Parathyroid adenoma (tissue), 2 donors: ENCODE measurements around the gene SYNGR2.

Experiments
- H2AFZ ChIP-seq: fragments of 300-600 bp; sonication (generic); one replicate; pipeline ENCODE4 v1.7.0; 2017; ENCODE audit warnings: antibody characterized with exemption, mild to moderate bottlenecking
- H3K27ac ChIP-seq: fragments of 300-600 bp; sonication (generic); one replicate; pipeline ENCODE4 v1.7.0; 2017
- H3K27me3 ChIP-seq: fragments of 300-600 bp; sonication (generic); one replicate; pipeline ENCODE4 v1.7.0; 2017; ENCODE audit warnings: low read length; ENCODE audit not compliant: control insufficient read depth, insufficient read depth
- H3K36me3 ChIP-seq: fragments of 300-600 bp; sonication (generic); one replicate; pipeline ENCODE4 v1.7.0; 2017; ENCODE audit warnings: low read length; ENCODE audit not compliant: control insufficient read depth, insufficient read depth
- H3K4me1 ChIP-seq: fragments of 300-600 bp; sonication (generic); one replicate; pipeline ENCODE4 v1.7.0; 2017; ENCODE audit warnings: control low read depth
- H3K4me2 ChIP-seq: fragments of 300-600 bp; sonication (generic); one replicate; pipeline ENCODE4 v1.7.0; 2017; ENCODE audit warnings: low read length
- H3K4me3 ChIP-seq: fragments of 300-600 bp; sonication (generic); one replicate; pipeline ENCODE4 v1.7.0; 2017; ENCODE audit warnings: low read depth, low read length
- H3K79me2 ChIP-seq: fragments of 300-600 bp; sonication (generic); one replicate; pipeline ENCODE4 v1.7.0; 2017; ENCODE audit warnings: control low read depth
- H3K9ac ChIP-seq: fragments of 300-600 bp; sonication (generic); one replicate; pipeline ENCODE4 v1.7.0; 2017; ENCODE audit warnings: mild to moderate bottlenecking
- H3K9me3 ChIP-seq: fragments of 300-600 bp; sonication (generic); one replicate; pipeline ENCODE4 v1.7.0; 2017; ENCODE audit warnings: low read length; ENCODE audit not compliant: control insufficient read depth
- TF ChIP-seq, protein P1 (sequence below): fragments of 300-600 bp; sonication (generic); IDR thresholded peaks from one replicate; pipeline ENCODE4 v1.7.0; 2017; ENCODE audit warnings: antibody characterized with exemption, mild to moderate bottlenecking
- donor health status: primary hyperparathyroidism.

Gene SYNGR2

DNA sequence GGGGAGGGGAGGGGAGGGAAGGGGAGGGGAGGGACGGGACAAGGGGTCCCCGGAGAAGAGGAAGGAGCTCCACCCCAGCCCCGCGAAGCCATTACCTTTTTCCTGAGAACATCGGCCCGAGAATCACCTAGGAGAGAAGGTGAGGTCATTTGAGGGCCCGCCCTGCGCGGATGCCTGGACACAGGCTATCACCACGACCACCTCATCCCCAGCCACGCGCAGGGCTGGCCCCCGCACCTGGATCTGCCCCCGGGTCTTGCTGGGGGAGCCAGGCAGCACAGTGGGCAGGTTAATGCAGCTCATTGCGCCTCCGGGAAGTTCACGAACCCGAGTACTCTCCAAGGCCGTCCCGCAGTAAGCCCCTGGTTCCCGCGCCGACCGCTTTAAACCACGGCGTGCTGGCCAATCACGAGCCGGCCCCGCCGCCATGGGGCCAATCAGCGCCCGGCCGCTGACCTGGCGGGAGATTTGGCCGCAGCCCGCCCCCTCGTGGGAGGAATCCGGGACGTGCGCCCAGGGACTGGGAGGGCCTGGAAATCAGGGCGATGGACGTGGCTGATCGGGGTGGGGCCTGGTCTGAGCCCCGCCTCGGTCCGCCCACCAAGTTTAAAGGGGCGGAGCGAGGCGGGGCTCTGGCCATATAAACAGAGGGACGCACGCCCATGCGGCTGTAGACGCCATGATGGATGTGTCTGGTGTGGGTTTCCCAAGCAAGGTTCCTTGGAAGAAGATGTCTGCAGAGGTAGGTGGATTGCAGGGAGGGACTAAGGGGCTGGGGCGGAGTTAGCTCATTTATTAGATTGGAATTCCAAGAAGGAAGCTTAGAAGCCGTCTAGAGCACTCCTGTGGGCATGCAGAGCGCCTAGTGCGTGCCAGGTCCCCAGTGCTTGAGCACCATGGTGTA, 18.6 kb downstream of the SYNGR2 start, which contains the start of the genes AFMID and TK1:
Gene AFMID (plus strand): TSS at position 671 of the 904 bp plus-strand sequence. CDS start 9 bp downstream, at position 680.
Gene TK1 (minus strand): TSS at position 361 of the 904 bp plus-strand sequence. CDS start 58 bp downstream, at position 303.
- no peak within 1 kb of the TSS for H3K9ac ChIP-seq
- H3K4me1 ChIP-seq = no peaks in the 10 kb centered on the region
- H3K79me2 ChIP-seq = peaks cover 3% of the 10 kb centered on the region
- H3K27ac ChIP-seq = no peak within 1 kb of the TSS
- H3K27me3 ChIP-seq = no peaks in the 10 kb centered on the region
- H3K9me3 ChIP-seq = no peaks in the 10 kb centered on the region
- peak within 1 kb of the TSS; percentile 98 for H3K4me2 ChIP-seq
- peak within 1 kb of the TSS; percentile 64 for H3K4me3 ChIP-seq
- no peaks in the 10 kb centered on the region for H3K36me3 ChIP-seq
- H2AFZ ChIP-seq = peak within 1 kb of the TSS; percentile 91
- TF ChIP-seq, protein P1, sequence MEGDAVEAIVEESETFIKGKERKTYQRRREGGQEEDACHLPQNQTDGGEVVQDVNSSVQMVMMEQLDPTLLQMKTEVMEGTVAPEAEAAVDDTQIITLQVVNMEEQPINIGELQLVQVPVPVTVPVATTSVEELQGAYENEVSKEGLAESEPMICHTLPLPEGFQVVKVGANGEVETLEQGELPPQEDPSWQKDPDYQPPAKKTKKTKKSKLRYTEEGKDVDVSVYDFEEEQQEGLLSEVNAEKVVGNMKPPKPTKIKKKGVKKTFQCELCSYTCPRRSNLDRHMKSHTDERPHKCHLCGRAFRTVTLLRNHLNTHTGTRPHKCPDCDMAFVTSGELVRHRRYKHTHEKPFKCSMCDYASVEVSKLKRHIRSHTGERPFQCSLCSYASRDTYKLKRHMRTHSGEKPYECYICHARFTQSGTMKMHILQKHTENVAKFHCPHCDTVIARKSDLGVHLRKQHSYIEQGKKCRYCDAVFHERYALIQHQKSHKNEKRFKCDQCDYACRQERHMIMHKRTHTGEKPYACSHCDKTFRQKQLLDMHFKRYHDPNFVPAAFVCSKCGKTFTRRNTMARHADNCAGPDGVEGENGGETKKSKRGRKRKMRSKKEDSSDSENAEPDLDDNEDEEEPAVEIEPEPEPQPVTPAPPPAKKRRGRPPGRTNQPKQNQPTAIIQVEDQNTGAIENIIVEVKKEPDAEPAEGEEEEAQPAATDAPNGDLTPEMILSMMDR = peak; percentile 92

DNA sequence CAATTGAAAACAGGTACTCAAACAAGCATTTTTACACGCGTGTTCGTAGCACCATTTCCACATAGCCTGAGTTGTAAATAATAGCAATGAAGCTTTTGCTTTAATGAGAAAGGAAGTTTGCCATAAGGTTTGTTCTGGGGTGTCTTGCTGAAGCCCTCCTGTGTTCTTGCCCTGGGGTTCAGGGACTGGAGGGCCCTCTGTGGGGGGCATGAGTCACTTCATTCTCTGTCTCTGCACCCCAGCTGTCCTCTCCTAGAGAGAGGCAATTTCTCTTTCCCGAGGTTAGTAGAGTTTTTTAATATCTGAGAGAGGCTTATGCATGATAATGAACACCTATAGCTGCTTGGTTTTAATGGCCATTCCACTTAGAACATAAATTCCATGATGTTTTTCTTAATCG, 28.3 kb downstream of the SYNGR2 start:
- H3K36me3 ChIP-seq = no peaks in the 10 kb centered on the region

DNA sequence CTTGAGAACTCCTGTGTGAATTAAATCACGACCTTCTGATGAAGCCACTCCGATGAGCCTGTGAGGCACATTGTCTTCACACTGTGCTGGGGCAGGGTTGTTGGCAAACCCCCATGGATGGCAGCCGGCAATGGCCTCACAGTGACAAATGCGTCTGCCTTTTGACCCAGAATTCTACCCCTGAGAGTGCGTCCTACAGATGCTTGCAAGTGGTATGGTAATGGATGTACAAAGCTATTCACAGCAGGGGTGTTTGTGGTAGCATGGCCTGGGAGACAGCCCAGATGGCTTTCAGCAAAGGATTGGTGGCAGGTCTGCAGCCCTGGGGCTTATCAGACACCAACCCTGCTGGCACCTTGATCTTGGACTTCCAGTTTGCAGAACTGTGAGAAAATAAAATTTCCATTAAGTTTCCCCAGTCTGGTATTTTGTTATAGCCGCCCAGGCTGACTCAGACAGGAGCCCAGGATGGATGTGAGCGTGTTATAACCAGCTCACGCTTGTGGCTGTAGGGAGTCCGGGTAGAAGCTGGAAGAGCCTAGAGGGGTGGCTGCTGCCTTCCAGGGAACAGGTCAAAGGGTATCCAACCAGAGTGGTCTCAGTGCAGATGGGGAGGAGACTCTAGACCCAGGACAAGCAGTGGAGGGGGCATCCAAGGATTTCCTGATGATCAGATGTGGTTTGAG, 28.9 kb downstream of the SYNGR2 start:
- H2AFZ ChIP-seq = no peak overlapping the region
- H3K4me1 ChIP-seq = peaks cover 8% of the 10 kb centered on the region
- no peaks in the 10 kb centered on the region for H3K9me3 ChIP-seq
- H3K4me2 ChIP-seq = no peak overlapping the region
- no peak overlapping the region for H3K27ac ChIP-seq
- H3K36me3 ChIP-seq = no peaks in the 10 kb centered on the region
- no peaks in the 10 kb centered on the region for H3K79me2 ChIP-seq
- TF ChIP-seq, protein P1 = no peak
- H3K27me3 ChIP-seq = no peaks in the 10 kb centered on the region
- no peak overlapping the region for H3K9ac ChIP-seq
- H3K4me3 ChIP-seq = no peak overlapping the region

More for the DNA sequence above, 28.3 kb downstream of the SYNGR2 start:
- H3K4me2 ChIP-seq = no peak overlapping the region
- no peaks in the 10 kb centered on the region for H3K79me2 ChIP-seq
- H3K27me3 ChIP-seq = no peaks in the 10 kb centered on the region
- no peak overlapping the region for H3K9ac ChIP-seq
- no peak overlapping the region for H2AFZ ChIP-seq
- peaks cover 8% of the 10 kb centered on the region for H3K4me1 ChIP-seq
- no peaks in the 10 kb centered on the region for H3K9me3 ChIP-seq
- no peak overlapping the region for H3K27ac ChIP-seq
- TF ChIP-seq, protein P1 = no peak
- H3K4me3 ChIP-seq = no peak overlapping the region

DNA sequence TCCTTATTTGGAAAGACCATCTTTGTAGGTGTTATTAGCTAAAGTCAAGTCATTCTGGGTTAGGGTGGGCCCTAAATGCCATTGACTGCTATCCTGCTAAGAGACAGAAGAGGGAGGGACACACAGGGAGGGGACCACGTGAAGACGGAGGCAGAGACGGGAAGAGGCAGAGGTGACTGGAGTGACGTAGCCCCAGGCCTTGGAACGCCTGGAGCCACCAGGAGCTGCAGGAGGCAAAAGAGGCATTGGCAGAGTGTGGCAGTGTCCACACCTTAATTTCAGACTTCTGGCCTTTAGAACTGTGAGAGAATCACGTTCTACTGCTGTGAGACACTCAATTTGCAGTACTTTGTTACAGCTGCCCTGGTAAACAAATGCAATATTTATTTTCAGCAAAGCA, 32.1 kb downstream of the SYNGR2 start:
- Histone ChIP-seq H3K79me2 (no peaks in the 10 kb centered on the region), H2AFZ (no peak overlapping the region), H3K27ac (no peak overlapping the region), H3K36me3 (no peaks in the 10 kb centered on the region), H3K27me3 (no peaks in the 10 kb centered on the region), H3K9me3 (no peaks in the 10 kb centered on the region), H3K9ac (no peak overlapping the region), H3K4me1 (peaks cover 8% of the 10 kb centered on the region), H3K4me2 (no peak overlapping the region), H3K4me3 (no peak overlapping the region)
- TF ChIP-seq, protein P1 = no peak
